Adrenal gland (tissue), 12 donors: ENCODE data around the gene AKR1C3. TPM values are rescaled to one million over a fixed set of nuclear protein-coding genes. Genes with fewer than 3 reads are reported as not detected.

Experiments used
- DNase-seq, 7 donors: peaks; one replicate each; pipeline ENCODE4 v3.0.0-alpha.2; 2019 to 2020
- H3K27ac ChIP-seq, 5 donors: fragments of 200-600 bp; sonication (generic) in 4 of 5; 1 replicate in 3 of 5; 2 replicates in 2 of 5; pipeline versions ENCODE4 v1.5.1 to v1.8.0; 2016 to 2020; ENCODE audit warnings: mild to moderate bottlenecking in 1 of 5
- H3K27me3 ChIP-seq: fragments of 200-600 bp; 2 replicates; pipeline ENCODE4 v1.8.0; 2021
- H3K36me3 ChIP-seq, 2 donors: fragments of 200-600 bp; replicated peaks in 1 of 2; 1 replicate in 1 of 2; 2 replicates in 1 of 2; pipeline versions ENCODE4 v1.5.1 to v1.8.0; 2018 to 2022
- H3K4me1 ChIP-seq, 2 donors: fragments of 200-600 bp; replicated peaks in 1 of 2; 1 replicate in 1 of 2; 2 replicates in 1 of 2; pipeline versions ENCODE4 v1.5.1 to v1.8.0; 2018 to 2021
- H3K4me3 ChIP-seq, 4 donors: fragments of 200-600 bp; sonication (generic) in 3 of 4; one replicate each; pipeline ENCODE4 v1.5.1; 2016 to 2018
- H3K9me3 ChIP-seq, 3 donors: fragments of 200-600 bp; sonication (generic) in 1 of 3; replicated peaks in 1 of 3; 1 replicate in 2 of 3; 2 replicates in 1 of 3; pipeline versions ENCODE4 v1.5.1 to v1.8.0; 2016 to 2021
- CTCF ChIP-seq, 6 experiments: fragments of 450-650 bp in 4 of 6; fragments of 200-600 bp in 2 of 6; sonication (generic) in 1 of 6; IDR thresholded peaks; 1 replicate in 5 of 6; 2 replicates in 1 of 6; pipeline versions ENCODE4 v1.5.1 to v1.8.0; 2016 to 2021; ENCODE audit warnings: antibody characterized with exemption in 6 of 6, mild to moderate bottlenecking in 2 of 6, moderate library complexity in 1 of 6
- POLR2A ChIP-seq, 2 donors: fragments of 450-650 bp; IDR thresholded peaks; one replicate each; pipeline ENCODE4 v1.6.1; 2017; ENCODE audit warnings: antibody characterized with exemption in 2 of 2, mild to moderate bottlenecking in 2 of 2, moderate library complexity in 1 of 2
- WGBS, 4 donors: extraction: QIAGEN DNeasy Blood & Tissue Kit in 2 of 4; methylation state at CpG; one replicate each; pipeline versions ENCODE4 v1.1.5 to v1.1.7; 2013 to 2017; 5-methylcytosine and 5-hydroxymethylcytosine counted together
- intact Hi-C, 2 donors: fragments of 100-400 bp; cut with DNase I; formaldehyde crosslinking; loops; one replicate each; pipeline versions ENCODE4 v1.14.1 to v1.15.0; 2022 to 2023
- polyA plus RNA-seq, 3 donors: library from polyadenylated mRNA; stranded (reverse); fragments of 200-250 nt in 2 of 3; fragments of 350-450 nt in 1 of 3; fragmentation: Illumina TruSeq in 1 of 3; extraction: RNeasy Lipid Tissue Mini Kit (QIAGEN cat#74804) in 1 of 3; gene quantifications; one replicate each; pipeline ENCODE4 v1.2.3, GENCODE V29; 2013 to 2014
- total RNA-seq, 9 donors: library from RNA; depleted of rRNA in 4 of 9; stranded (reverse); fragments of >200 nt in 4 of 9; fragments of 120-200 nt in 1 of 9; fragmentation: NEBNext Ultra II Directional in 1 of 9; extraction: Animal tissue kit (Norgen Biotek cat#: 25700) in 1 of 9; gene quantifications; one replicate each; pipeline versions ENCODE4 v1.1.0 to v1.2.4, GENCODE V29; 2013 to 2023
- donor health status: healthy with polysubstance abuse.
- donor health status: Bipolar disorder and iron deficiency.
- donor health status: DM: yes; HTN: yes; CAD: no.
- donor health status: DM: no; HTN: no; CAD: no.
- donor health status: DM: no; HTN: no; CAD: no.
- donor health status: DM: yes; HTN: yes; CAD: no.

Gene AKR1C3
- total and polyA plus RNA-seq, 12 donors: 0.67 to 74.8 (median 45.2) TPM

GRCh38 chr10:5076615-5077014, 17.6 kb upstream of the AKR1C3 start:
- no peaks in the 10 kb centered on the region for H3K27me3 ChIP-seq
- no peak for TF ChIP-seq POLR2A (IDR thresholded peaks at IDR 0.05)
- no peak for TF ChIP-seq CTCF (IDR thresholded peaks at IDR 0.05)
- H3K4me3 ChIP-seq: no peak overlapping the region
- WGBS, 4 donors: 73 to 93% (median 77%) methylated on average over 3 of the region's 3 CpGs
- intact Hi-C loops: no loop called here
- no peak overlapping the region for H3K27ac ChIP-seq
- peaks cover 11 to 12% of the 10 kb centered on the region in 2 donors for H3K4me1 ChIP-seq
- H3K9me3 ChIP-seq: no peaks in the 10 kb centered on the region
- DNase-seq: no peak
- no peaks in the 10 kb centered on the region for H3K36me3 ChIP-seq

GRCh38 chr10:5078547-5079180, 15.6 kb upstream of the AKR1C3 start:
- 84 to 89% (median 85%) methylated on average over 4 of the region's 4 CpGs for WGBS, 4 donors
- Histone ChIP-seq H3K27ac (no peak overlapping the region), H3K27me3 (no peaks in the 10 kb centered on the region), H3K4me1 (no peaks in the 10 kb centered on the region), H3K4me3 (no peak overlapping the region), H3K36me3 (no peaks in the 10 kb centered on the region), H3K9me3 (no peaks in the 10 kb centered on the region)
- TF ChIP-seq POLR2A (IDR thresholded peaks at IDR 0.05) (no peak), CTCF (IDR thresholded peaks at IDR 0.05) (no peak)
- intact Hi-C loops: no loop called here
- DNase-seq: no peak

GRCh38 chr10:5079306-5079830, 14.8 kb upstream of the AKR1C3 start:
- TF ChIP-seq POLR2A (IDR thresholded peaks at IDR 0.05) (no peak), CTCF (IDR thresholded peaks at IDR 0.05) (no peak)
- Histone ChIP-seq H3K9me3 (no peaks in the 10 kb centered on the region), H3K4me3 (no peak overlapping the region), H3K4me1 (no peaks in the 10 kb centered on the region), H3K36me3 (no peaks in the 10 kb centered on the region), H3K27me3 (no peaks in the 10 kb centered on the region), H3K27ac (no peak overlapping the region)
- no peak for DNase-seq
- intact Hi-C loops: no loop called here
- WGBS, 4 donors: 66 to 77% (median 73%) methylated on average over 2 of the region's 2 CpGs

- Histone ChIP-seq H3K27me3 (no peaks in the 10 kb centered on the region), H3K9me3 (no peaks in the 10 kb centered on the region), H3K27ac (no peak overlapping the region), H3K4me1 (no peaks in the 10 kb centered on the region), H3K4me3 (no peak overlapping the region), H3K36me3 (no peaks in the 10 kb centered on the region)
- intact Hi-C loops: no loop called here
- TF ChIP-seq CTCF (IDR thresholded peaks at IDR 0.05): no peak
- TF ChIP-seq POLR2A (IDR thresholded peaks at IDR 0.05): no peak
- DNase-seq: no peak
- WGBS, 4 donors: 90 to 96% (median 93%) methylated on average over 6 of the region's 6 CpGs
Observed at GRCh38 chr10:5079836-5080235, 14.4 kb upstream of the AKR1C3 start.
